Smooth muscle cell (in vitro differentiated cells): Measurements from ENCODE around the gene EXOSC1. TPM values are rescaled to one million over a fixed set of nuclear protein-coding genes. Genes with fewer than 3 reads are reported as not detected.

Source experiments
- DNase-seq: peaks from one replicate; lab custom pipeline; 2025; ENCODE audit not compliant: unreplicated experiment; lab: John Stamatoyannopoulos, UW
- H2AFZ ChIP-seq: fragments of 200-600 bp; sonication (generic); 2 replicates; pipeline ENCODE4 v1.6.0; 2016; ENCODE audit warnings: antibody characterized with exemption, low read depth, mild to moderate bottlenecking
- H3F3A ChIP-seq: fragments of 200-600 bp; sonication (generic); 2 replicates; pipeline ENCODE4 v1.6.0; 2017; ENCODE audit warnings: antibody characterized with exemption, low read depth
- H3K27ac ChIP-seq: fragments of 200-600 bp; sonication (generic); 2 replicates; pipeline ENCODE4 v1.5.1; 2016; ENCODE audit warnings: low read depth, mild to moderate bottlenecking
- H3K27me3 ChIP-seq: fragments of 200-600 bp; sonication (generic); 2 replicates; pipeline ENCODE4 v1.6.1; 2016; ENCODE audit warnings: low read depth, mild to moderate bottlenecking
- H3K36me3 ChIP-seq: fragments of 200-600 bp; sonication (generic); 2 replicates; pipeline ENCODE4 v1.5.1; 2016; ENCODE audit warnings: low read depth
- H3K4me1 ChIP-seq: fragments of 200-600 bp; sonication (generic); 2 replicates; pipeline ENCODE4 v1.5.1; 2016; ENCODE audit warnings: low read depth
- H3K4me2 ChIP-seq: fragments of 200-600 bp; sonication (generic); 2 replicates; pipeline ENCODE4 v1.6.0; 2016; ENCODE audit warnings: mild to moderate bottlenecking
- H3K4me3 ChIP-seq: fragments of 200-600 bp; sonication (generic); 2 replicates; pipeline ENCODE4 v1.5.1; 2016; ENCODE audit warnings: mild to moderate bottlenecking
- H3K79me2 ChIP-seq: fragments of 200-600 bp; sonication (generic); 2 replicates; pipeline ENCODE4 v1.6.0; 2016; ENCODE audit warnings: low read depth, mild to moderate bottlenecking
- H3K9ac ChIP-seq: fragments of 200-600 bp; sonication (generic); 2 replicates; pipeline ENCODE4 v1.6.0; 2016; ENCODE audit warnings: low read depth
- H3K9me3 ChIP-seq: fragments of 200-600 bp; sonication (generic); replicated peaks from 2 replicates; pipeline ENCODE4 v1.5.1; 2016; ENCODE audit warnings: low read depth
- H4K20me1 ChIP-seq: fragments of 200-600 bp; sonication (generic); 2 replicates; pipeline ENCODE4 v1.6.0; 2016; ENCODE audit warnings: low read depth
- whole genome bisulfite sequencing: methylation state at CpG from one replicate; pipeline ENCODE4 v1.1.7; 2016; ENCODE audit warnings: low lambda C conversion rate; 5-methylcytosine and 5-hydroxymethylcytosine counted together
- polyA plus RNA-seq: library from polyadenylated mRNA; unstranded; fragments of >200 nt; fragmentation: Nextera tagmentation; extraction: Ambion mirVana; gene quantifications from 2 replicates; pipeline ENCODE4 v1.2.1, GENCODE V29; 2016
- total RNA-seq: library from RNA; depleted of rRNA; stranded (reverse); fragments of >200 nt; gene quantifications from 2 replicates; pipeline ENCODE4 v1.2.3, GENCODE V29; 2014
- TF ChIP-seq, protein P1 (sequence below): fragments of 200-600 bp; sonication (generic); IDR thresholded peaks from 2 replicates; pipeline ENCODE4 v1.5.1; 2017; ENCODE audit warnings: borderline replicate concordance, mild to moderate bottlenecking, antibody characterized with exemption; ENCODE audit not compliant: insufficient read depth, poor library complexity, severe bottlenecking

EXOSC1 gene
- total RNA-seq, result 44.9 and 48.7 TPM in 2 replicates
- polyA plus RNA-seq, result 61.5 and 97.5 TPM in 2 replicates

DNA sequence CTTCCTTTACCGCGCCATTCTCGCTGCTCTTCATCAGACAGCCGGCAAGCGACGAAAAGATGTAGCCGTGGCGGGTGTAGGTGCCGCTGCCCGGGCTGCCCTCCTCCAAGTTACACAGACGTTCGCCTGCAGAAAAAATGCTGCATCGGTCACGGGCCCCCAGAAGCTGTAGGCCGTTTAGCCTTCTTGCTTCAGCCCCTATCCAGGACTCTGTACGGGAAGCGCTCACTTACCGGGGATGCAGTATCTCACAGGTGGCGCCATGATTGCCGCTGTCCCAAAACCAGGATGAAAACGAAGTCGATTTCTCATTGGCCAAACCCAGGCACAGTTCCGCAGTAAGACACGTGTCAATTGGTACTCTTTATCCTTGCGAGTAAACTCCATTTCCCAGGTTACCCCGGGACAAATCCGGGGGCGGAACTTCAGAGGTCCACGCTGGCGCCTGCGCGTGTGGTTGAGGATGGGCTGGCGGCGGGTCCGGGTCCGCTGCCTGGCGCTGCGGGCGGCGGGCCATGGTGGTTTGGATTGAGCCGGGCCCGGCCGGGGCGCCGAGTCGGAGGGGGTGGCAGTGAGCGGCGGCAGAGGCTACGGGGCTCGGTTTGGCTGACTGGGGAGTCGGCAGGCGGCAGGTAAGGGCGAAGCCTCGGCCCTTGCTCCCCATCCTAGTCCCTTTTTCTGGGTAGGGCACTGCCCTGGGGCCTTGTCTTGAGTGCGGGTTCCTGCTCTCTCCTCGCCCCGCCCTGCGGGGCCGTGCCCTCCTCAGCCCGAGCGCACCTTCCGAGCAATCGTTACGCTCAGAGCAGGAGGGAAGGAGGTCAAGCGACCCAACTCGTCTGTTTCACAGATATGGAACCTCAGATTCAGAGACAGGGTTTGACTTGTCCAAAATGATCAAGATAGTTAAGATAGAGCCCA is at the start of gene EXOSC1, which contains the start of gene ZDHHC16:
Gene EXOSC1 (minus strand): TSS at position 285 of the 918 bp plus-strand sequence. CDS start 21 bp downstream, at position 264.
Gene ZDHHC16 (plus strand): TSS at position 454 of the 918 bp plus-strand sequence. CDS start 5,501 bp downstream, outside the sequence.
- Histone ChIP-seq H3F3A (no peaks in the 10 kb centered on the region), H3K27ac (peak within 1 kb of the TSS; percentile 12), H3K27me3 (no peaks in the 10 kb centered on the region), H2AFZ (peak within 1 kb of the TSS; percentile 73), H3K79me2 (peaks cover 67% of the 10 kb centered on the region), H3K9me3 (no peaks in the 10 kb centered on the region), H3K36me3 (no peaks in the 10 kb centered on the region), H3K4me3 (peak within 1 kb of the TSS; percentile 68), H3K4me1 (peaks cover 21% of the 10 kb centered on the region), H3K4me2 (peak within 1 kb of the TSS; percentile 91), H3K9ac (peak within 1 kb of the TSS; percentile 71), H4K20me1 (peaks cover 29% of the 10 kb centered on the region)
- TF ChIP-seq, protein P1, sequence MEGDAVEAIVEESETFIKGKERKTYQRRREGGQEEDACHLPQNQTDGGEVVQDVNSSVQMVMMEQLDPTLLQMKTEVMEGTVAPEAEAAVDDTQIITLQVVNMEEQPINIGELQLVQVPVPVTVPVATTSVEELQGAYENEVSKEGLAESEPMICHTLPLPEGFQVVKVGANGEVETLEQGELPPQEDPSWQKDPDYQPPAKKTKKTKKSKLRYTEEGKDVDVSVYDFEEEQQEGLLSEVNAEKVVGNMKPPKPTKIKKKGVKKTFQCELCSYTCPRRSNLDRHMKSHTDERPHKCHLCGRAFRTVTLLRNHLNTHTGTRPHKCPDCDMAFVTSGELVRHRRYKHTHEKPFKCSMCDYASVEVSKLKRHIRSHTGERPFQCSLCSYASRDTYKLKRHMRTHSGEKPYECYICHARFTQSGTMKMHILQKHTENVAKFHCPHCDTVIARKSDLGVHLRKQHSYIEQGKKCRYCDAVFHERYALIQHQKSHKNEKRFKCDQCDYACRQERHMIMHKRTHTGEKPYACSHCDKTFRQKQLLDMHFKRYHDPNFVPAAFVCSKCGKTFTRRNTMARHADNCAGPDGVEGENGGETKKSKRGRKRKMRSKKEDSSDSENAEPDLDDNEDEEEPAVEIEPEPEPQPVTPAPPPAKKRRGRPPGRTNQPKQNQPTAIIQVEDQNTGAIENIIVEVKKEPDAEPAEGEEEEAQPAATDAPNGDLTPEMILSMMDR, result no peak
- peak; percentile 58 for DNase-seq
- 1% methylated on average over 58 of the region's 66 CpGs for WGBS

- TF ChIP-seq, protein P1, result no peak
- no peaks in the 10 kb centered on the region for H3F3A ChIP-seq
- H3K27ac ChIP-seq, result peak overlapping the region; percentile 47
- H3K4me1 ChIP-seq, result peaks cover 29% of the 10 kb centered on the region
- no peak for DNase-seq
- no peaks in the 10 kb centered on the region for H3K9me3 ChIP-seq
- 27% methylated on average over 7 of the region's 7 CpGs for WGBS
- peaks cover 86% of the 10 kb centered on the region for H3K79me2 ChIP-seq
- H3K9ac ChIP-seq, result peak overlapping the region; percentile 1
- no peak overlapping the region for H2AFZ ChIP-seq
- H3K4me2 ChIP-seq, result peak overlapping the region; percentile 41
- no peak overlapping the region for H3K4me3 ChIP-seq
- no peaks in the 10 kb centered on the region for H3K36me3 ChIP-seq
- H4K20me1 ChIP-seq, result peaks cover 78% of the 10 kb centered on the region
- no peaks in the 10 kb centered on the region for H3K27me3 ChIP-seq
Measured at GRCh38 chr10:97494863-97495506, 49.2 kb upstream of the EXOSC1 start.

- H3K27ac ChIP-seq, result peak overlapping the region; percentile 47
- WGBS, result 79% methylated on average over 2 of the region's 2 CpGs
- no peaks in the 10 kb centered on the region for H3K27me3 ChIP-seq
- H3K4me1 ChIP-seq, result peaks cover 29% of the 10 kb centered on the region
- H3F3A ChIP-seq, result no peaks in the 10 kb centered on the region
- no peak overlapping the region for H3K4me2 ChIP-seq
- H3K4me3 ChIP-seq, result no peak overlapping the region
- no peak overlapping the region for H3K9ac ChIP-seq
- no peaks in the 10 kb centered on the region for H3K36me3 ChIP-seq
- TF ChIP-seq, protein P1, result no peak
- no peaks in the 10 kb centered on the region for H3K9me3 ChIP-seq
- no peak overlapping the region for H2AFZ ChIP-seq
- peaks cover 86% of the 10 kb centered on the region for H3K79me2 ChIP-seq
- peaks cover 82% of the 10 kb centered on the region for H4K20me1 ChIP-seq
- DNase-seq, result no peak
Measured at GRCh38 chr10:97494151-97494550, 48.3 kb upstream of the EXOSC1 start.
